ENCODE results near the gene BRI3.
A peak's percentile ranks its signal among the peaks of the same experiment; 100 is the strongest.

DNA sequence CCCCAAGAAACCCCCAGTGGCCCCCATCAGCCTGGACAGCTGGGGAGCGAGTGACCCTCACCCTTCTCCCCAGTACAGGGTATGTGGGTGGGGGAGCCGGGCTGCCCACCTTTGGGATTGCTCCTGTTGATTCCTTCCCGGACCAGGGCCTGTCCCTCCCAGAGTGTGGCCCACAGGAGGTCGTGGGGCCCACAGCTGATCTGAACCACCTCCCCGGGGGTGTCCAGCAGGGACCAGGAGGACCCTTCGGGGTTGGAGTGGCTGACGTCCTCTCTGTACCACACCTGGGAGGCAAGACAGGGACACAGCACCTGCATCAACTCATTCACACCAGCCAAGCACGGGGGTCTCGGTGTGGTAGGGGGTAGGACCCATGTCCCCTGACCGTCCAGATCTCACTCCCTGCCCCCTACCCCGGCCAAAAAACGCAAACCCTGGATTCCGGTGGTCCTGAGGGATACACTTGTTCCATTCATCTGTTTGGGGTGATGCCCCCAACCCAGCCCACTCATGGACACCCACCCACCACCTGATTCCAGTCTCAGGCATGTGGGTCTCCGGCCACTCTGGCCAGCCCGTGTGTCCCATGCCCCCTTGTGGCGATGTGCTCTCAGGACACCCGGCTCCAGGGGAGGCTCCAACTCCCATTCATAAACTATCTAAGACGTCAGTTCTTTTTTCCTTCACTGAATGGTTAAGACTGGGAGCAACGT is 40.4 kb upstream of the BRI3 start:
- TF ChIP-seq POLR2AphosphoS5 (IDR thresholded peaks at IDR 0.05; ENCODE audit: low read depth, low read length), result no peak
- TF ChIP-seq POLR2A (IDR thresholded peaks at IDR 0.05; ENCODE audit: control extremely low read depth in 1 of 2, low read depth in 2 of 2, low read length in 2 of 2), result no peak
- TF ChIP-seq RFX5 (IDR thresholded peaks at IDR 0.05; ENCODE audit: borderline replicate concordance, low read depth, low read length), result no peak
- TF ChIP-seq, protein P1, sequence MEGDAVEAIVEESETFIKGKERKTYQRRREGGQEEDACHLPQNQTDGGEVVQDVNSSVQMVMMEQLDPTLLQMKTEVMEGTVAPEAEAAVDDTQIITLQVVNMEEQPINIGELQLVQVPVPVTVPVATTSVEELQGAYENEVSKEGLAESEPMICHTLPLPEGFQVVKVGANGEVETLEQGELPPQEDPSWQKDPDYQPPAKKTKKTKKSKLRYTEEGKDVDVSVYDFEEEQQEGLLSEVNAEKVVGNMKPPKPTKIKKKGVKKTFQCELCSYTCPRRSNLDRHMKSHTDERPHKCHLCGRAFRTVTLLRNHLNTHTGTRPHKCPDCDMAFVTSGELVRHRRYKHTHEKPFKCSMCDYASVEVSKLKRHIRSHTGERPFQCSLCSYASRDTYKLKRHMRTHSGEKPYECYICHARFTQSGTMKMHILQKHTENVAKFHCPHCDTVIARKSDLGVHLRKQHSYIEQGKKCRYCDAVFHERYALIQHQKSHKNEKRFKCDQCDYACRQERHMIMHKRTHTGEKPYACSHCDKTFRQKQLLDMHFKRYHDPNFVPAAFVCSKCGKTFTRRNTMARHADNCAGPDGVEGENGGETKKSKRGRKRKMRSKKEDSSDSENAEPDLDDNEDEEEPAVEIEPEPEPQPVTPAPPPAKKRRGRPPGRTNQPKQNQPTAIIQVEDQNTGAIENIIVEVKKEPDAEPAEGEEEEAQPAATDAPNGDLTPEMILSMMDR (IDR thresholded peaks at IDR 0.05; ENCODE audit: control extremely low read depth in 1 of 3, insufficient read depth in 1 of 3, low read depth in 1 of 3, low read length in 3 of 3), result peak; percentile 85 to 93 (median 91)
- no peak for TF ChIP-seq SP1 (IDR thresholded peaks at IDR 0.05; ENCODE audit: low read depth, low read length)
- TF ChIP-seq TAF7 (optimal IDR thresholded peaks at IDR 0.05; ENCODE audit: borderline replicate concordance, low read depth, low read length), result no peak
- no peak for TF ChIP-seq YY1 (IDR thresholded peaks at IDR 0.05; ENCODE audit: low read depth, low read length)
- no peak for TF ChIP-seq EZH2 (IDR thresholded peaks at IDR 0.05; ENCODE audit: low read depth, low read length, severe bottlenecking)
- no peak for TF ChIP-seq BRCA1 (IDR thresholded peaks at IDR 0.05; ENCODE audit: low read depth, low read length)
- no peak for TF ChIP-seq CREB1 (IDR thresholded peaks at IDR 0.05)
- TF ChIP-seq CEBPB (IDR thresholded peaks at IDR 0.05; ENCODE audit: low read depth, low read length), result no peak
